IPS-15b (cell line): ENCODE results near the gene CIB2.
"Not testable (repeated sequence)": the region's sequence is repeated elsewhere in the genome, so short reads cannot be mapped to it uniquely, and the experiment has no call there.

ENCODE experiments used
- H3K27me3 ChIP-seq: one replicate; pipeline ENCODE4 v1.6.1; 2013; ENCODE audit warnings: low read length; ENCODE audit not compliant: control insufficient read depth, insufficient read depth
- H3K36me3 ChIP-seq: one replicate; pipeline ENCODE4 v1.6.1; 2013; ENCODE audit warnings: low read length; ENCODE audit not compliant: control insufficient read depth, insufficient read depth
- H3K4me1 ChIP-seq: one replicate; pipeline ENCODE4 v1.6.1; 2013; ENCODE audit warnings: mild to moderate bottlenecking, low read length; ENCODE audit not compliant: control insufficient read depth, insufficient read depth
- H3K4me3 ChIP-seq: one replicate; pipeline ENCODE4 v1.5.1; 2013; ENCODE audit warnings: low read depth, low read length
- H3K9ac ChIP-seq: one replicate; pipeline ENCODE4 v1.6.1; 2013; ENCODE audit warnings: low read depth, mild to moderate bottlenecking, low read length
- H3K9me3 ChIP-seq: one replicate; pipeline ENCODE4 v1.6.1; 2013; ENCODE audit warnings: mild to moderate bottlenecking, low read length; ENCODE audit not compliant: control insufficient read depth, insufficient read depth

The CIB2 gene

GRCh38 chr15:78164010-78164409 lies 32.8 kb upstream of the CIB2 start:
- H3K9me3 ChIP-seq, result no peaks in the 10 kb centered on the region
- no peak overlapping the region for H3K9ac ChIP-seq
- H3K27me3 ChIP-seq, result no peaks in the 10 kb centered on the region
- no peaks in the 10 kb centered on the region for H3K4me1 ChIP-seq
- no peak overlapping the region for H3K4me3 ChIP-seq
- H3K36me3 ChIP-seq, result peaks cover 16% of the 10 kb centered on the region

GRCh38 chr15:78162038-78162437 lies 30.8 kb upstream of the CIB2 start:
- no peaks in the 10 kb centered on the region for H3K4me1 ChIP-seq
- peaks cover 13% of the 10 kb centered on the region for H3K36me3 ChIP-seq
- no peak overlapping the region for H3K9ac ChIP-seq
- H3K4me3 ChIP-seq, result no peak overlapping the region
- H3K9me3 ChIP-seq, result no peaks in the 10 kb centered on the region
- no peaks in the 10 kb centered on the region for H3K27me3 ChIP-seq

GRCh38 chr15:78159395-78159794 lies 28.1 kb upstream of the CIB2 start:
- Histone ChIP-seq H3K36me3 (peaks cover 7% of the 10 kb centered on the region), H3K27me3 (no peaks in the 10 kb centered on the region), H3K9ac (no peak overlapping the region), H3K4me1 (peaks cover 10% of the 10 kb centered on the region), H3K9me3 (no peaks in the 10 kb centered on the region), H3K4me3 (no peak overlapping the region)

GRCh38 chr15:78157203-78157602 lies 26.0 kb upstream of the CIB2 start:
- Histone ChIP-seq H3K27me3 (no peaks in the 10 kb centered on the region), H3K36me3 (peaks cover 5% of the 10 kb centered on the region), H3K4me1 (peaks cover 10% of the 10 kb centered on the region), H3K9me3 (no peaks in the 10 kb centered on the region), H3K4me3 (no peak overlapping the region), H3K9ac (no peak overlapping the region)

GRCh38 chr15:78156653-78157052 lies 25.4 kb upstream of the CIB2 start:
- H3K4me3 ChIP-seq, result no peak overlapping the region
- peaks cover 10% of the 10 kb centered on the region for H3K4me1 ChIP-seq
- no peaks in the 10 kb centered on the region for H3K27me3 ChIP-seq
- H3K36me3 ChIP-seq, result no peaks in the 10 kb centered on the region
- no peaks in the 10 kb centered on the region for H3K9me3 ChIP-seq
- no peak overlapping the region for H3K9ac ChIP-seq

GRCh38 chr15:78155355-78155939 lies 24.2 kb upstream of the CIB2 start:
- no peaks in the 10 kb centered on the region for H3K9me3 ChIP-seq
- no peak overlapping the region for H3K4me3 ChIP-seq
- no peak overlapping the region for H3K9ac ChIP-seq
- no peaks in the 10 kb centered on the region for H3K36me3 ChIP-seq
- H3K4me1 ChIP-seq, result peaks cover 14% of the 10 kb centered on the region
- H3K27me3 ChIP-seq, result no peaks in the 10 kb centered on the region

GRCh38 chr15:78154955-78155354 lies 23.7 kb upstream of the CIB2 start:
- peaks cover 18% of the 10 kb centered on the region for H3K4me1 ChIP-seq
- no peaks in the 10 kb centered on the region for H3K9me3 ChIP-seq
- H3K36me3 ChIP-seq, result no peaks in the 10 kb centered on the region
- no peak overlapping the region for H3K9ac ChIP-seq
- no peak overlapping the region for H3K4me3 ChIP-seq
- H3K27me3 ChIP-seq, result no peaks in the 10 kb centered on the region

- H3K4me1 ChIP-seq, result peaks cover 17% of the 10 kb centered on the region
- H3K27me3 ChIP-seq, H3K9me3 ChIP-seq, H3K9ac ChIP-seq, H3K4me3 ChIP-seq, H3K36me3 ChIP-seq: not testable (repeated sequence)
Measured at GRCh38 chr15:78151075-78151474, 19.8 kb upstream of the CIB2 start.

GRCh38 chr15:78149805-78150751 lies 18.8 kb upstream of the CIB2 start:
- peak overlapping the region; percentile 69 for H3K4me3 ChIP-seq
- H3K36me3 ChIP-seq, result no peaks in the 10 kb centered on the region
- peak overlapping the region; percentile 17 for H3K9ac ChIP-seq
- H3K9me3 ChIP-seq, result no peaks in the 10 kb centered on the region
- peaks cover 11% of the 10 kb centered on the region for H3K4me1 ChIP-seq
- no peaks in the 10 kb centered on the region for H3K27me3 ChIP-seq

GRCh38 chr15:78149068-78149804 lies 18.0 kb upstream of the CIB2 start, which contains the start of gene IDH3A:
Gene IDH3A (plus strand): TSS chr15:78149362. CDS start chr15:78149404, 42 bp downstream.
- peak within 1 kb of the TSS; percentile 65 for H3K9ac ChIP-seq
- no peaks in the 10 kb centered on the region for H3K9me3 ChIP-seq
- H3K4me3 ChIP-seq, result peak within 1 kb of the TSS; percentile 72
- H3K36me3 ChIP-seq, result no peaks in the 10 kb centered on the region
- no peaks in the 10 kb centered on the region for H3K27me3 ChIP-seq
- peaks cover 11% of the 10 kb centered on the region for H3K4me1 ChIP-seq

- H3K4me1 ChIP-seq, result peaks cover 11% of the 10 kb centered on the region
Measured at GRCh38 chr15:78148392-78149067, 17.3 kb upstream of the CIB2 start.

More at GRCh38 chr15:78148392-78149067, 17.3 kb upstream of the CIB2 start:
- Histone ChIP-seq H3K36me3 (no peaks in the 10 kb centered on the region), H3K4me3 (peak overlapping the region; percentile 72), H3K9ac (peak overlapping the region; percentile 65), H3K9me3 (no peaks in the 10 kb centered on the region), H3K27me3 (no peaks in the 10 kb centered on the region)
